Endothelial cell of umbilical vein (primary cell): ENCODE data around the gene UPP2. TPM values are rescaled to one million over a fixed set of nuclear protein-coding genes. Genes with fewer than 3 reads are reported as not detected.

ENCODE experiments used
- BruUV-seq: library from RNA; stranded (reverse); fragments of 400-500 nt; replicated peaks from 2 replicates; lab custom pipeline; 2021; lab: Mats Ljungman, UMichigan
- CTCF ChIA-PET: fragments of 300-600, 350-600 bp; sonication (Branson Sonifier 250); formaldehyde crosslinking; loops from one replicate; lab custom pipeline; 2021; ENCODE audit warnings: antibody characterized with exemption, inconsistent platforms; lab: Charles Lee
- POLR2A ChIA-PET: fragments of 300-600, 350-600 bp; sonication (Branson Sonifier 250); formaldehyde crosslinking; loops from one replicate; lab custom pipeline; 2021; ENCODE audit warnings: antibody characterized with exemption, inconsistent platforms; lab: Charles Lee
- DNase-seq: peaks from one replicate; pipeline ENCODE4 v3.0.0-alpha.2; 2011; ENCODE audit warnings: low read depth, low spot score
- FAIRE-seq: peaks from 2 replicates; lab custom pipeline; 2011; peaks lifted over from hg19 to GRCh38; lab: Jason Lieb, UNC
- H2AFZ ChIP-seq: 2 replicates; pipeline ENCODE4 v1.6.0; 2012; ENCODE audit warnings: low read depth, low read length, control low read depth, inconsistent platforms
- H3K27ac ChIP-seq: 2 replicates; pipeline ENCODE4 v1.5.1; 2011; ENCODE audit warnings: low read depth, mild to moderate bottlenecking, control low read depth, low read length, moderate library complexity; ENCODE audit not compliant: insufficient read depth
- H3K27me3 ChIP-seq, 2 experiments: 2 replicates each; pipeline versions ENCODE4 v1.6.0 to v1.6.1; 2011; ENCODE audit warnings: low read length in 2 of 2, mixed read lengths in 1 of 2; ENCODE audit not compliant: control insufficient read depth in 2 of 2, insufficient read depth in 2 of 2
- H3K36me3 ChIP-seq, 2 experiments: 2 replicates in 1 of 2; 3 replicates in 1 of 2; pipeline ENCODE4 v1.5.1; 2011; ENCODE audit warnings: low read length in 2 of 2, mild to moderate bottlenecking in 1 of 2, moderate library complexity in 1 of 2; ENCODE audit not compliant: control insufficient read depth in 2 of 2, insufficient read depth in 2 of 2; ENCODE audit errors: extremely low read depth in 1 of 2
- H3K4me1 ChIP-seq: 3 replicates; pipeline ENCODE4 v1.5.1; 2011; ENCODE audit warnings: mild to moderate bottlenecking, low read length; ENCODE audit not compliant: control insufficient read depth, insufficient read depth; ENCODE audit errors: extremely low read depth
- H3K4me2 ChIP-seq: 2 replicates; pipeline ENCODE4 v1.6.1; 2011; ENCODE audit warnings: low read length, control low read depth, mixed read lengths; ENCODE audit not compliant: insufficient read depth
- H3K4me3 ChIP-seq, 3 experiments: fragments of 200-600 bp in 1 of 3; sonication (generic), shearing (Covaris generic) in 1 of 3; replicated peaks in 1 of 3; 2 replicates each; pipeline ENCODE4 v1.5.1; 2011 to 2016; ENCODE audit warnings: control low read depth in 3 of 3, low read length in 3 of 3, mild to moderate bottlenecking in 2 of 3, inconsistent platforms in 1 of 3, low read depth in 1 of 3, moderate library complexity in 1 of 3; ENCODE audit not compliant: insufficient read depth in 1 of 3
- H3K79me2 ChIP-seq: 2 replicates; pipeline ENCODE4 v1.6.0; 2012; ENCODE audit warnings: low read length, inconsistent platforms; ENCODE audit not compliant: control insufficient read depth, insufficient read depth
- H3K9ac ChIP-seq: replicated peaks from 2 replicates; pipeline ENCODE3; 2011; ENCODE audit warnings: low read length, control low read depth; ENCODE audit not compliant: insufficient read depth; ENCODE audit errors: extremely low read depth
- H3K9me1 ChIP-seq: replicated peaks from 3 replicates; pipeline ENCODE4 v1.6.0; 2011; ENCODE audit warnings: mild to moderate bottlenecking, low read length; ENCODE audit not compliant: control insufficient read depth, insufficient read depth; ENCODE audit errors: extremely low read depth
- H3K9me3 ChIP-seq: replicated peaks from 2 replicates; pipeline ENCODE4 v1.5.1; 2012; ENCODE audit warnings: low read length, inconsistent platforms; ENCODE audit not compliant: control insufficient read depth, insufficient read depth
- H4K20me1 ChIP-seq: replicated peaks from 2 replicates; pipeline ENCODE3; 2011; ENCODE audit warnings: mild to moderate bottlenecking, low read length; ENCODE audit not compliant: control insufficient read depth, insufficient read depth; ENCODE audit errors: extremely low read depth
- CTCF ChIP-seq, 2 donors: IDR thresholded peaks; 1 replicate in 1 of 2; 2 replicates in 1 of 2; pipeline ENCODE4 v1.5.1; 2011; ENCODE audit warnings: low read length in 2 of 2, mild to moderate bottlenecking in 2 of 2, moderate library complexity in 2 of 2, control low read depth in 1 of 2, inconsistent platforms in 1 of 2, low read depth in 1 of 2; ENCODE audit not compliant: insufficient read depth in 1 of 2; ENCODE audit errors: extremely low read depth in 1 of 2
- EZH2 ChIP-seq: IDR thresholded peaks from 2 replicates; pipeline ENCODE4 v1.6.1; 2012; ENCODE audit warnings: borderline replicate concordance, low read depth, mild to moderate bottlenecking, moderate library complexity, low read length, inconsistent platforms; ENCODE audit not compliant: severe bottlenecking
- FOS ChIP-seq: IDR thresholded peaks from 2 replicates; pipeline ENCODE4 v1.6.1; 2011; ENCODE audit warnings: mild to moderate bottlenecking, low read length, moderate library complexity, borderline replicate concordance; ENCODE audit not compliant: insufficient read depth
- GATA2 ChIP-seq: IDR thresholded peaks from 2 replicates; pipeline ENCODE4 v1.7.0; 2011; ENCODE audit warnings: low read depth, mild to moderate bottlenecking, moderate library complexity, mixed read lengths, low read length; ENCODE audit not compliant: insufficient read length, insufficient read depth
- JUN ChIP-seq: IDR thresholded peaks from 2 replicates; pipeline ENCODE4 v1.6.1; 2011; ENCODE audit warnings: borderline replicate concordance, low read depth; ENCODE audit not compliant: insufficient read length, insufficient read depth
- MAX ChIP-seq: IDR thresholded peaks from 2 replicates; pipeline ENCODE4 v1.6.1; 2011; ENCODE audit not compliant: insufficient read depth, insufficient read length
- MYC ChIP-seq: IDR thresholded peaks from one replicate; pipeline ENCODE4 v1.6.1; 2011; ENCODE audit warnings: mild to moderate bottlenecking, low read depth, low read length
- POLR2A ChIP-seq: IDR thresholded peaks from 2 replicates; pipeline ENCODE4 v1.6.1; 2012; ENCODE audit warnings: low read depth, mild to moderate bottlenecking, control low read depth, low read length
- POLR2AphosphoS5 ChIP-seq: IDR thresholded peaks from 2 replicates; pipeline ENCODE4 v1.6.1; 2012; ENCODE audit warnings: low read depth, mild to moderate bottlenecking, control low read depth, low read length, moderate library complexity; ENCODE audit not compliant: insufficient read depth
- dilution Hi-C: fragments of 300-500 bp; cut with MboI; formaldehyde crosslinking; loops from one replicate; pipeline ENCODE4 v1.15.0; 2019; ENCODE audit warnings: low sequenced_read_pairs; ENCODE audit not compliant: extremely low pct_ligation_motif_present
- intact Hi-C: fragments of 100-400 bp; cut with micrococcal nuclease; formaldehyde crosslinking; loops from one replicate; pipeline ENCODE4 v1.10.0; 2022
- polyA plus RNA-seq, 4 experiments: library from polyadenylated mRNA; depleted of rRNA in 3 of 4; stranded (reverse) in 3 of 4; unstranded in 1 of 4; fragments of >200 nt; gene quantifications; 2 replicates each; pipeline versions ENCODE4 v1.2.1 to v1.2.3, GENCODE V29; 2011 to 2012; ENCODE audit warnings: missing spikeins in 1 of 4
- total RNA-seq: library from RNA; stranded (reverse); gene quantifications from 2 replicates; pipeline ENCODE4 v1.2.3, GENCODE V29; 2021

UPP2 gene
- total and polyA plus RNA-seq, 2 donors (not counting 3 experiments of a cell fraction or from before 2014, with no cell fraction given): not detected

GRCh38 chr2:158131483-158131912 is 29.8 kb downstream of the UPP2 start:
- H3K36me3 ChIP-seq: no peaks in the 10 kb centered on the region
- no peaks in the 10 kb centered on the region for H3K9me1 ChIP-seq
- ChIA-PET POLR2A (no interaction called here), CTCF (no interaction called here)
- FAIRE-seq (no peak), DNase-seq (no peak)
- BruUV-seq: no TSS peak
- H3K4me1 ChIP-seq: no peaks in the 10 kb centered on the region
- H3K4me3 ChIP-seq: no peak overlapping the region
- dilution Hi-C loops (no loop called here), intact Hi-C loops (no loop called here)
- H3K27ac ChIP-seq: no peak overlapping the region
- no peak for TF ChIP-seq EZH2
- no peak for TF ChIP-seq POLR2AphosphoS5
- no peak for TF ChIP-seq FOS
- no peaks in the 10 kb centered on the region for H3K9me3 ChIP-seq
- no peak overlapping the region for H3K9ac ChIP-seq
- H3K79me2 ChIP-seq: no peaks in the 10 kb centered on the region
- H3K4me2 ChIP-seq: no peak overlapping the region
- H4K20me1 ChIP-seq: no peaks in the 10 kb centered on the region
- H2AFZ ChIP-seq: no peak overlapping the region
- no peaks in the 10 kb centered on the region for H3K27me3 ChIP-seq

- no peaks in the 10 kb centered on the region for H3K9me1 ChIP-seq
Measured at GRCh38 chr2:158131919-158132566, 30.4 kb downstream of the UPP2 start.

More at GRCh38 chr2:158131919-158132566, 30.4 kb downstream of the UPP2 start:
- Histone ChIP-seq H3K79me2 (no peaks in the 10 kb centered on the region), H2AFZ (no peak overlapping the region), H3K4me3 (no peak overlapping the region), H3K9ac (no peak overlapping the region), H3K27ac (no peak overlapping the region), H3K4me1 (no peaks in the 10 kb centered on the region), H3K36me3 (no peaks in the 10 kb centered on the region), H4K20me1 (no peaks in the 10 kb centered on the region), H3K4me2 (no peak overlapping the region), H3K9me3 (no peaks in the 10 kb centered on the region), H3K27me3 (no peaks in the 10 kb centered on the region)
- POLR2A ChIA-PET: no interaction called here
- TF ChIP-seq FOS: no peak
- no peak for TF ChIP-seq MYC
- TF ChIP-seq MAX: no peak
- no peak for TF ChIP-seq CTCF (IDR thresholded peaks at IDR 0.05; ENCODE audit: extremely low read depth in 1 of 2, insufficient read depth in 1 of 2, low read depth in 1 of 2, low read length in 2 of 2)
- TF ChIP-seq JUN: no peak
- TF ChIP-seq POLR2A: no peak
- no peak for TF ChIP-seq GATA2
- no peak for TF ChIP-seq POLR2AphosphoS5
- TF ChIP-seq EZH2: no peak
- CTCF ChIA-PET: no interaction called here
- FAIRE-seq: no peak
- BruUV-seq: no TSS peak
- intact Hi-C loops (no loop called here), dilution Hi-C loops (no loop called here)
- DNase-seq: no peak
